PC-9 (cell line): Measurements from ENCODE around the gene BCAR3. TPM values are rescaled to one million over a fixed set of nuclear protein-coding genes. Genes with fewer than 3 reads are reported as not detected.
A peak's percentile ranks its signal among the peaks of the same experiment; 100 is the strongest.

Source experiments
- BruUV-seq: library from RNA; stranded (reverse); fragments of 400-500 nt; replicated peaks from 2 replicates; lab custom pipeline; 2021; lab: Mats Ljungman, UMichigan
- CTCF ChIA-PET: fragments of 300-600 bp; sonication (Branson Sonifier 250); formaldehyde crosslinking; loops from one replicate; lab custom pipeline; 2022; ENCODE audit warnings: antibody characterized with exemption; lab: Charles Lee
- POLR2A ChIA-PET: fragments of 300-600 bp; sonication (Branson Sonifier 250); formaldehyde crosslinking; loops from one replicate; lab custom pipeline; 2022; ENCODE audit warnings: antibody characterized with exemption; ENCODE audit not compliant: unreplicated experiment; lab: Charles Lee
- DNase-seq, 2 experiments: peaks; one replicate each; pipeline versions ENCODE4 v3.0.0 to v3.0.0-alpha.2; 2015 to 2022; ENCODE audit warnings: mixed read lengths in 1 of 2
- H2AFZ ChIP-seq: fragments of 200-600 bp; sonication (generic); 2 replicates; pipeline ENCODE4 v1.8.1; 2017; ENCODE audit warnings: antibody characterized with exemption
- H3F3A ChIP-seq: fragments of 200-600 bp; sonication (generic); 2 replicates; pipeline ENCODE4 v1.8.1; 2017; ENCODE audit warnings: antibody characterized with exemption, mild to moderate bottlenecking, low read depth; ENCODE audit not compliant: insufficient read depth
- H3K27ac ChIP-seq: fragments of 200-600 bp; sonication (generic); 2 replicates; pipeline ENCODE4 v1.6.1; 2016; ENCODE audit warnings: mixed run types
- H3K27me3 ChIP-seq: fragments of 200-600 bp; sonication (generic); 2 replicates; pipeline ENCODE4 v1.6.1; 2016; ENCODE audit warnings: low read depth, mixed run types; ENCODE audit not compliant: insufficient read depth
- H3K36me3 ChIP-seq: fragments of 200-600 bp; sonication (generic); 2 replicates; pipeline ENCODE4 v1.6.1; 2016; ENCODE audit warnings: low read depth, mixed run types
- H3K4me1 ChIP-seq: fragments of 200-600 bp; sonication (generic); replicated peaks from 2 replicates; pipeline ENCODE4 v1.6.1; 2016; ENCODE audit warnings: mixed run types; ENCODE audit not compliant: insufficient read depth
- H3K4me2 ChIP-seq: fragments of 200-600 bp; sonication (generic); 2 replicates; pipeline ENCODE4 v1.6.1; 2017; ENCODE audit warnings: mixed run types
- H3K4me3 ChIP-seq: fragments of 200-600 bp; sonication (generic); 2 replicates; pipeline ENCODE4 v1.6.1; 2016; ENCODE audit warnings: mixed run types
- H3K79me2 ChIP-seq: fragments of 200-600 bp; sonication (generic); 2 replicates; pipeline ENCODE4 v1.6.1; 2017; ENCODE audit warnings: low read depth, mixed run types
- H3K9me2 ChIP-seq: fragments of 200-600 bp; sonication (generic); 2 replicates; pipeline ENCODE4 v1.8.1; 2017; ENCODE audit warnings: mild to moderate bottlenecking; ENCODE audit not compliant: insufficient read depth
- H3K9me3 ChIP-seq: fragments of 200-600 bp; sonication (generic); 2 replicates; pipeline ENCODE4 v1.8.1; 2016; ENCODE audit warnings: low read depth; ENCODE audit not compliant: insufficient read depth
- H4K20me1 ChIP-seq: fragments of 200-600 bp; sonication (generic); 2 replicates; pipeline ENCODE4 v1.8.1; 2017; ENCODE audit not compliant: insufficient read depth
- EZH2 ChIP-seq: fragments of 200-600 bp; sonication (generic); IDR thresholded peaks from 2 replicates; pipeline ENCODE4 v1.8.0; 2017; ENCODE audit warnings: antibody characterized with exemption, low read depth
- intact Hi-C: fragments of 100-400 bp; cut with micrococcal nuclease; formaldehyde crosslinking; loops from one replicate; pipeline ENCODE4 v1.10.0; 2022; ENCODE audit not compliant: unreplicated experiment
- total RNA-seq: library from RNA; stranded (reverse); gene quantifications from 2 replicates; pipeline ENCODE4 v1.2.3, GENCODE V29; 2021
- TF ChIP-seq, protein P1 (sequence below): fragments of 200-600 bp; sonication (generic); conservative IDR thresholded peaks from 2 replicates; pipeline ENCODE4 v1.6.1; 2017; ENCODE audit warnings: mixed run types, antibody characterized with exemption, mild to moderate bottlenecking, moderate library complexity

BCAR3 gene
- total RNA-seq, 1 experiment from 2014 or later, result 70.0 TPM

- no peaks in the 10 kb centered on the region for H3K9me2 ChIP-seq
- peaks cover 67% of the 10 kb centered on the region for H3K36me3 ChIP-seq
- peaks cover 100% of the 10 kb centered on the region for H3K79me2 ChIP-seq
- peaks cover 78% of the 10 kb centered on the region for H3K4me1 ChIP-seq
- H3F3A ChIP-seq, result peaks cover 76% of the 10 kb centered on the region
- intact Hi-C loops, result no loop called here
- ChIA-PET POLR2A (interaction anchor here (0.6 kb wide), 1 partner anchor 55 kb away, joined by 4 read pairs; no protein-coding TSS in a partner anchor), CTCF (interaction anchor here (0.7 kb wide), 1 partner anchor 49 kb away, joined by 3 read pairs; no protein-coding TSS in a partner anchor)
- H3K27ac ChIP-seq, result peak overlapping the region; percentile 81
- no peak for DNase-seq
- no TSS peak for BruUV-seq
- TF ChIP-seq EZH2, result no peak
- TF ChIP-seq, protein P1, sequence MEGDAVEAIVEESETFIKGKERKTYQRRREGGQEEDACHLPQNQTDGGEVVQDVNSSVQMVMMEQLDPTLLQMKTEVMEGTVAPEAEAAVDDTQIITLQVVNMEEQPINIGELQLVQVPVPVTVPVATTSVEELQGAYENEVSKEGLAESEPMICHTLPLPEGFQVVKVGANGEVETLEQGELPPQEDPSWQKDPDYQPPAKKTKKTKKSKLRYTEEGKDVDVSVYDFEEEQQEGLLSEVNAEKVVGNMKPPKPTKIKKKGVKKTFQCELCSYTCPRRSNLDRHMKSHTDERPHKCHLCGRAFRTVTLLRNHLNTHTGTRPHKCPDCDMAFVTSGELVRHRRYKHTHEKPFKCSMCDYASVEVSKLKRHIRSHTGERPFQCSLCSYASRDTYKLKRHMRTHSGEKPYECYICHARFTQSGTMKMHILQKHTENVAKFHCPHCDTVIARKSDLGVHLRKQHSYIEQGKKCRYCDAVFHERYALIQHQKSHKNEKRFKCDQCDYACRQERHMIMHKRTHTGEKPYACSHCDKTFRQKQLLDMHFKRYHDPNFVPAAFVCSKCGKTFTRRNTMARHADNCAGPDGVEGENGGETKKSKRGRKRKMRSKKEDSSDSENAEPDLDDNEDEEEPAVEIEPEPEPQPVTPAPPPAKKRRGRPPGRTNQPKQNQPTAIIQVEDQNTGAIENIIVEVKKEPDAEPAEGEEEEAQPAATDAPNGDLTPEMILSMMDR, result no peak
- no peaks in the 10 kb centered on the region for H3K27me3 ChIP-seq
- H3K4me2 ChIP-seq, result peak overlapping the region; percentile 88
- H2AFZ ChIP-seq, result no peak overlapping the region
- H3K4me3 ChIP-seq, result peak overlapping the region; percentile 80
- H3K9me3 ChIP-seq, result no peaks in the 10 kb centered on the region
- H4K20me1 ChIP-seq, result peaks cover 72% of the 10 kb centered on the region
Measured at GRCh38 chr1:93678491-93678890, 3.1 kb downstream of the BCAR3 start.

- ChIA-PET POLR2A (no interaction called here), CTCF (no interaction called here)
- peaks cover 82% of the 10 kb centered on the region for H3F3A ChIP-seq
- no peaks in the 10 kb centered on the region for H3K9me3 ChIP-seq
- H3K4me2 ChIP-seq, result peak overlapping the region; percentile 88
- H3K4me1 ChIP-seq, result peaks cover 78% of the 10 kb centered on the region
- peaks cover 79% of the 10 kb centered on the region for H4K20me1 ChIP-seq
- H3K79me2 ChIP-seq, result peaks cover 100% of the 10 kb centered on the region
- no peak overlapping the region for H2AFZ ChIP-seq
- peaks cover 70% of the 10 kb centered on the region for H3K36me3 ChIP-seq
- 0 out of 2 replicates have a peak overlapping the region, but pooled peaks have one; percentile 0 for H3K27ac ChIP-seq
- BruUV-seq, result no TSS peak
- no peaks in the 10 kb centered on the region for H3K9me2 ChIP-seq
- H3K27me3 ChIP-seq, result no peaks in the 10 kb centered on the region
- peak overlapping the region; percentile 80 for H3K4me3 ChIP-seq
- TF ChIP-seq EZH2, result no peak
- TF ChIP-seq, protein P1, result no peak
- intact Hi-C loops, result no loop called here
- DNase-seq, result no peak
Measured at GRCh38 chr1:93677729-93678128, 3.9 kb downstream of the BCAR3 start.

DNA sequence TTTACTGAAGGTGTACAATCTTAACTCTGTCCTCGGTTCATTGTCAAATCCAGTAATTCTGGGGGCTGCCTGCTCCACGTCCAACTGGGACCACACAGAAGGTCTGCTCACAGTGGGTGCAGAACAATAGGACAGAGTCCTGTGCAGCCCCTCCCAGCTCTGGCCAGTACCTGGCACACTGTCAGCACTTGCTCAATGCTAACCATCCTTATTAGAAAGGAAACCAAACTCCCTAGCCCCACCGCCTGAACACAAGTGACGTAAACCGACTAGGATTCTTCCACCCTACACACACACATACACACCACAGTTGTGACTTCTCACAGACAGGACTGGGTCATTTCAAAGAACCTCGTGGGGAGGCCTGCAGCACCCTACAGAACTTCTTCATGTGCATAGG lies 5.2 kb downstream of the BCAR3 start:
- Histone ChIP-seq H3K79me2 (peaks cover 100% of the 10 kb centered on the region), H4K20me1 (peaks cover 92% of the 10 kb centered on the region), H3K9me3 (no peaks in the 10 kb centered on the region), H3K4me2 (peak overlapping the region; percentile 88), H2AFZ (no peak overlapping the region), H3K27ac (no peak overlapping the region; the same call in 1 of the 2 replicates), H3F3A (peaks cover 85% of the 10 kb centered on the region), H3K9me2 (no peaks in the 10 kb centered on the region), H3K4me1 (peaks cover 85% of the 10 kb centered on the region), H3K27me3 (no peaks in the 10 kb centered on the region), H3K36me3 (peaks cover 81% of the 10 kb centered on the region), H3K4me3 (peak overlapping the region; percentile 80; the same call in 1 of the 2 replicates)
- no peak for DNase-seq
- no TSS peak for BruUV-seq
- POLR2A ChIA-PET, result interaction anchor here (0.6 to 0.7 kb wide), 2 partner anchors 38 to 141 kb away, joined by 3 to 5 read pairs; no protein-coding TSS in a partner anchor
- intact Hi-C loops, result no loop called here
- CTCF ChIA-PET, result interaction anchor here (0.5 kb wide), 1 partner anchor 13 kb away, joined by 3 read pairs; no protein-coding TSS in a partner anchor
- TF ChIP-seq, protein P1, result no peak
- TF ChIP-seq EZH2, result no peak
